Measurements from ENCODE around the gene ALDOC.
"Not testable (repeated sequence)": the region's sequence is repeated elsewhere in the genome, so short reads cannot be mapped to it uniquely, and the experiment has no call there.

ALDOC gene

GRCh38 chr17:28580959-28581358 is 4.3 kb upstream of the ALDOC start:
- DNase-seq: no peak

- DNase-seq: no peak
Measured at GRCh38 chr17:28579526-28579925, 2.8 kb upstream of the ALDOC start.

DNA sequence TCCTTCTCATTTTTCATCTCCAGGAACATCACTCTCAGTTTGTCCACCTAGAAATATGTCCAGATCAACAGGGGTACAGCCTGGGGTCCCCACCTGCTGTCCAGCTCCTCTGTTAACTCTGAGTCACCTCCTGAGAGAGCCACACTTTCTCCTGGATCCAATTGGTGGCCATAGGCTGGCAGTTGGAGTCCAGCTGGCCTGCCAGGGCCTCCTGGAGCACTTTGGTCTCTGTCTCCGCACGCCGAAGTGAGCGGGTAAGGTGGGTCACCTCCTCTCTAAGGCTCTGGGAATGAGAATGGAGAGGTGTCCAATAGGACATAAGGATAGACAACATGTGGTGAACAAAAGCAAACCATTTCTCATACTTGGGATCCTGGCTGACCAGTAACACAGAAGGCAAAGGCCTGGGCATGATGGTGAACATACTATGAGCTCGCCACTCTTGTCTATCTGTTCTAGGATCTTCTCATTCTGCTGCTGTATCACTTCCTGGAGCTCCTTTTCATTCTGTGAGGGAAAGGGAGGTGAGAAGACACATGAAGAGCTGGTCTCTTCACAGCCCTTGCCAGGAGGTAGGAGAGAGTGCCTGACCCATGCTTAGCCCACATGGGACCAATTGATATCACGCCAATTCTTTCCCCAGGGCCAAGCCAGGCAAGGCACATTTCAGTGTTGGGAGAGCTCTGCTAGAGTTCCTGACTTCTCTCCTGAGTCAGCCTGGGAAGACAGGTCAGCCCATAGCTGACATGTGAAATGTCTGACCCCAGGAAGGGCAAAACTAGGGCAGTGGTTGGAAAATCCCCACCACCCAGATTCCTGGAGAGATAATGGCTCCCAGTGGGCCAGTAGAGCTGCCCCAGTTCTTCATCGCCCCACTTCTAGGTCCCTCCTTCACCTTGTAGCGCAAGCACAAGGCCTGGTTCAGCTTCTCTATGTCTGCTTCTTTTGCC is 1.8 kb upstream of the ALDOC start:
- DNase-seq: no peak

DNA sequence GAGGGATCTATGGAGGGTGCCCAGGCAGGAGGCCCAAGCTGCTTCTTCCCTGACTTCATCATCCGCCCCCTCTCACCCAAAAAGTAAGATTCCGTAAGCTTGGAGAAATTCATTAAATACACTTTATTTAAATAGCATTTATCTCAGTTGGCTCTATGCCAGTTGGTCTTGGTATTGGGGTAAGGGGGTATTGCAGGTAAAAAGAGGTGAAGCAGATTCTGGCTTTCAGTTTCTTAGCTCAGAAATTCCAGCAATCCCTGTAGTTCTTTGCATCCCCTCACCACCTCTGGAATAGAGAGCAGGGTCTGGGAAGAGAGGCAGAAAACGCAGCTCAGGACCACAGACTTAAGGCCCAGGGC is 750 bp upstream of the ALDOC start:
- no peak for DNase-seq

GRCh38 chr17:28576016-28576415 is 679 bp downstream of the ALDOC start:
- not testable (repeated sequence) for DNase-seq

DNA sequence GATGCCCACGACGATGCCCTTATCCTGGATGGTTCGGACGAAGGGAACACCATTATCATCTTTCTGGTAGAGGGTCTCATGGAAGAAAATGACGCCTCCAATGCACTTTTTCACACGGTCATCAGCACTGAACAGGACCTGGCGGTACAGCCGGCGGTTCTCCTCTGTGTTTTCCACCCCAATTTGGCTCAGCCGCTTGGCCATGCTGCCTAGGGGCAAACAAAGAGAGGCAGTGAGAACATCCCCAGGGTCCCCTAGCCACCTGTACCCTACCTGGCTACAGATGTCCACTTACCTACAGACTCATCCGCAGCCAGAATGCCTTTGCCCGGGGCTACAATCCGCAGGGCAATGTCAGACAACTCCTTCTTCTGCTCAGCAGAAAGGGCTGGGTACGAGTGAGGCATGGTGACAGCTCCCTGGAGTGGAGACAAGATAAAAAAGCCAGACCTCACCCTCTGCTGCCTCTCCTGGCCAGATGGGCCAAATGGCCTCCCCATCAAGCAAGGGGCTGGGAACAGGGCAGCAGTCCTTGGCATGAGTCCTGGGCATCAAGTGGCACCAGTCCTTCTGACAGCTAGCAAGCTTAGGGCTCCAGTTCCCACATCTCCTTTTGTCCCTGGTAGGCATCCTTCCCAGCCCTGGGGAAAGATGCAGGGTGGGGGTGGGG is 1.4 kb downstream of the ALDOC start:
- DNase-seq: no peak

- DNase-seq: no peak
Measured at GRCh38 chr17:28574526-28574925, 2.2 kb downstream of the ALDOC start.

- DNase-seq: no peak
Measured at GRCh38 chr17:28573966-28574480, 2.7 kb downstream of the ALDOC start.

- no peak for DNase-seq
Measured at GRCh38 chr17:28573521-28573920, 3.2 kb downstream of the ALDOC start.

DNA sequence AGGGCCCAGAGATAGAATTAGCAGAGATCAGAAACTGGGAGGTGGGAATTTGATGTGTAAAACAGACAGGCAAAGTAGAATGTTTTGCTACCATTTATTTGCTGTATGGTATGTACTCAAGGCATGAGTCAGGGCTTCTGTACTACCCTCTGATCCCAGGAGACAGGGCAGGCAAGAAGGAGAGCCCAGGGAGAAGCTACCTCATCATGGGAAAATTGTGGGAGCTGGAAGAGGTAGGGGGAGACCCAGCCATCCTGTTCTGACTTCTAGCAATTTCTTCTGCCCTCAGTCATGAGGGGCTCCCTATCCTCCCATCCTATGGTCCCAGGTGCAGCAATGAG is 3.7 kb downstream of the ALDOC start:
- no peak for DNase-seq

DNA sequence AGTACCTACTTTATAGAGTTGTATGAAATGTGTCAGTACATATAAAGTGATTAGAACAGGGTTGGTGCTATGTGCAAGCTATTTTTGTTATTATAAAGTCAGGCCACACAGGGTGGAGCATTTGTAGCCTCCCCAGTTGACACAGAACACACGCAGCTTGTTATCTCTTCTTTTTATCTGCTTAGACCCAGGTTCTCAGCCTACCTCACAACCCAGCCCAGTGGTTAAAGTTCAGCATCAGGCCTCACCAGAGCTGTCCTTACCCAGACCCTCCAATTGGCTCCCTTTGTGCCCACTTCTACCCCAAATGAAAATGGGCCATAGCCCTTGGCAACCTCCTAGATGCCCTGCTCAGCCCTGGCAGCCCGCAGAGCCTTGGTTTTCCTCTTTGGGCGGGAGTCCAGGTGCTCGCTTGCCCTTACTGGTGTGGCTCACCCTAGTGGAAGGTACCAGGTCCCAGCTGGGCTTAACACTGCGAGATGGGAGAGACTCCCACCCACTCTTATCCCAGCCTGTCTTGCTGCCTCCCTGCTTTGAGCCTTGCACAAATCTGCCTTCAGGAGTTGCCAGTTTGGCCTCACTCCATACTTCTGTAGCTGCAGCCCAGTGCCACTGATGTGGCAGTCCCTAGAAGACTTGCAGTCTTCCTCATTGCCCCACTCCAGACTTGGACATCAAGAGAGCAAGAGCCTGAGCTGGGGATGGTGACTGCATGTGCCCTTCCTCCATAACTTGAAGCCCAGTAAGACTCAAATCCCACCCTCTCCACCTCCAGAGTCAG is 4.2 kb downstream of the ALDOC start:
- no peak for DNase-seq

- DNase-seq: peak; percentile 96 to 97
Measured at GRCh38 chr17:28571361-28572122, 5.2 kb downstream of the ALDOC start, which contains the start of gene PIGS. Gene PIGS, minus strand, starts transcription at chr17:28571524. Its CDS starts 28 bp downstream, at chr17:28571496.

- no peak for DNase-seq
Measured at GRCh38 chr17:28570716-28571360, 5.9 kb downstream of the ALDOC start.

DNA sequence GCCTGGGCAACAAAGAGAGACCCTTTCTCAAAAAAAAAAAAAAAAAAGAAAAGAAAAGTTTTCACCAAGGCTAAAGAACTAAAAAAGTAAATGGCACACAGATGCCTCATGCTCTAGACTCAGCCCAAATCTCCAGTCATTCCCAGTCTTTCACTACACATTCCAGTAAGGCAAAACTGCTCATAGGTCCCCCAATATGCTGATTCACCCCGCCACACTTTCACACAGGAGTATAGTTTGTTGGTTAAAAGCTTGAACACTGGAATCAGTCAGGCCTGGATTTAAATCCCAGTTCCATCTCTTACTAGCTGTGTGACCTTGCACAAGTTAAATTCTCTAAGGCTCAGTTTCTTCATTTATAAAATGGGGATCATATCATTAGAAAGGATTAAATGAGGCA is 7.2 kb downstream of the ALDOC start:
- DNase-seq: no peak

DNA sequence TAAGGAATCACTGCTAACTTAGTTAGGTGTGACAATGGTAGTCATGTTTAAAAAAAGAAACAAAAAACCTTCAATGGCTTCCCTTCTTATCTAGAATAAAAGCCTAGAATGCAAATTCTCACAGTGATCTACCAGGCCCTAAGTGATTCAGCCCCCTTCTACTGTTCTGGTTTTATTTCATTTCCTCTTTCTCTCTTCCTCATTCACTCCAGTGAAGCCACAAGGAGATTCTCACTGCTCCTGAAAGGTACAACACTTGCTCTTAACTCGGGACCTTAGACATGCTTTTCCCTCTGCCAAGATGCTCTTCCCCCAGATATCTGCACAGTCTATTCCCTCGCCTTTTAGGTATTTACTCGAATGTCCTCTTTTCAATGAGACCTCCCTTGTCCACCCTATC is 9.1 kb downstream of the ALDOC start:
- peak; percentile 37 to 57 for DNase-seq

GRCh38 chr17:28563475-28563874 is 13.2 kb downstream of the ALDOC start:
- no peak for DNase-seq

- no peak for DNase-seq
Measured at GRCh38 chr17:28555022-28555421, 21.7 kb downstream of the ALDOC start.

- DNase-seq: peak in 1 of 2 donors; percentile 18
Measured at GRCh38 chr17:28554565-28554964, 22.1 kb downstream of the ALDOC start.

GRCh38 chr17:28553000-28553505 is 23.6 kb downstream of the ALDOC start:
- DNase-seq: no peak

DNA sequence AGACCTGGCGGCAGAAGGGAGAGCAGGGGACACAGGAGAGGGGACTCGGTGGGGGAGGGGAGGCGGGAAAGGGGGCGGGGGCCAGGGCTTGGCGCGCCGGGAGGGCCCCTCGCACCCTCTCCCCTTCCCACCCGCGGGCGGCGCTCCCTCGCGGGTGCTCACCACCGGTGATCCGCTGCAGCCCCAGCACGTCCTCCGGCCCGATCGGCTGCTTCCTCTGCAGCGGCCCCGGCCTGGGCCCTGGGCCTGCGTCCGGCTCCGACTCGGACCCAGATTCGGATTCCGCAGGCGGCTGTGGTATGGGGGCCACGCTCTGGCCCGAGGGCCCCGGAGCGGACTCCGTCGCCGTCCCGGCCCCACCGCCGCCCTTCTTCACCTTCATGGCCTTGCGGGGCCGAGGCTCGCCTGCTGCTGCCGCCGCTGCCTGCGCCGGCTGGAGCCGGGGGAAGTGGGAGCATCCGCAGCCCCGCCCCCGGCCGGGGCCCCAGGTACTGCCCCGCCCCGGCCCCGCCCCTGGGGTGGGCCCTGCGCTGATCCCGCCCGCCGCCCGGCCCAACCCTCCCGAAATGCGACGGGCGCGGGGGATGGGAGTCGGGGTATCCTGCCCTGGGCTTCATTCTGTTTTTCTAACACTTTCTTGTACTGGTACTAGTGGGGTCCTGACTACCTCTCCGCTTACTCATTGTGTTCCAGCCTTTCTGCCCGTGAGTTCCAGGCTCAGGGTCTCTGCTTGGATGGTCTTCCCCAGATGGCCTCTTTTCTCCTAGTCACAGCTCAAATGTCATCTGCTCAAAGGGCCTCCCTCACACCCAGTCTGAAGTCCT is 24.3 kb downstream of the ALDOC start, which contains the start of gene UNC119:
Gene UNC119 (minus strand): TSS at position 449 of the 824 bp plus-strand sequence. CDS start 67 bp downstream, at position 382.
- peak; percentile 64 to 86 for DNase-seq

All from inflammatory macrophage (primary cell).